ENCODE measurements around the gene TMEM167B.
A peak's percentile ranks its signal among the peaks of the same experiment; 100 is the strongest.

TMEM167B gene

DNA sequence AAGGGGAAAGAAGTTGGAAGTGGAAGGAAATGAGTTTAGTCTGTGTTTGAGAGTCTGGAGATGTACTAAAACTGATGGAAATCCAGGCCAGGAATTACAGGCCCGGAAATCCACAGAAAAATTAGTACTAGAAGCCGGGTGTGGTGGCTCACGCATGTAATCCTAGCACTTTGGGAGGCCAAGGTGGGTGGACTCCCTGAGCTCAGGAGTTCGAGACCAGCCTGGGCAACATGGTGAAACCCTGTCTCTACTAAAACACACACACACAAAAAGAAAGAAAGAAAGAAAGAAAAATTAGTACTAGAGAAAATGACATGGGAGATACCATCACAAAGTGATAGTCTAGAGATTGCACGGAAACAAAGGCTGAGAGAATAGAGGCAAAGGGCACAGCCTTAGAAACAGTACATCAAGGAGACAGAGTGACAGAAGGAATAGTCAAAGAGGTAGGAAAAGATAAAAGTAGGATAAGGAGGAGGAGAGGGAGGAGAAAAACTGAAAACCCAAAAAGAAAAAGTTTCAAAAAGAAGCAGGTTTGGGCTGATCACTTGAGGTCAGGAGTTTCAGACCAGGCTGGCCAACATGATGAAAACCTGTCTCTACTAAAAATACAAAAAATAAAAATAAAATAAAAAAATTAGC, 10.0 kb upstream of the TMEM167B start:
- DNase-seq: no peak

DNA sequence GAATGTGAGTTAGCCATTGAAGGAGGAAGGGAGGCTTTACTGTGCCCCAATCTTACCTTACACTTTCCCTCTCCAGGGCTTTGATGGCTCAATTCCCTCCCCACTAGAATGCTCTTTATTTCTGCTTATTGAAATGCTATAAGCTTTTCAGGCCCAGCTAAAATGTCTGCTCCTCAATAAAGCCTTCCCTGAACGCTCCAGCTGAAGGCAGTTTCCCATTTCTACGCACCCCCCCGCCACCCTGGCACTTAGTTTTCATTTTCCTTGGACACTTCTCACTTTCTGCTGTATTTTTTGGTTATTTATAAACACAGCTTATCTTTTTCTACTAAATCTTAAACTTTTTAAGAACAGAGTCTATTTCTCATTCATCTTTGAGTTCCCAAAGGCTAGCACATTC, 7.1 kb upstream of the TMEM167B start:
- DNase-seq: peak in 1 of 56 donors; percentile 5

DNA sequence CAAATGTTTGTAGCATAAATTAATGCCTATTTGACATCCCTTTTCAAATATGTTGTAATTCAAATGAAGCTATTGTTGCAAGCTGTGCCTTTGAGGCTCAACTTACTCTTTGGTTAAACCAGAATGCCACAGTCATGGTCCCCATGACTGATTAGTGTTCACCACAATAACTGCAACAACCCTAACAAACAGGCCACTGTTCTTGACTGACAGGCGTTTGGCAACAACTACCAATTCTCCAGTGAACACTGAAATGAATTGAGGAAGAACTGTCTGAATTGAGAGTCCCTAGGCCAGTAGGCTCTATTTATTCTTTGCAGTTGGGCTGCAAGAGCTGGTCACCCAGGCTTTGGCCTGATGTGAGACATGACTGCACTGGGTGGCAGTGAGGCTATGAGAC, 6.6 kb upstream of the TMEM167B start:
- peak in 50 of 56 donors; percentile 10 to 87 (median 64) for DNase-seq

- DNase-seq: no peak
Measured at GRCh38 chr1:109084563-109085517, 5.7 kb upstream of the TMEM167B start.

DNA sequence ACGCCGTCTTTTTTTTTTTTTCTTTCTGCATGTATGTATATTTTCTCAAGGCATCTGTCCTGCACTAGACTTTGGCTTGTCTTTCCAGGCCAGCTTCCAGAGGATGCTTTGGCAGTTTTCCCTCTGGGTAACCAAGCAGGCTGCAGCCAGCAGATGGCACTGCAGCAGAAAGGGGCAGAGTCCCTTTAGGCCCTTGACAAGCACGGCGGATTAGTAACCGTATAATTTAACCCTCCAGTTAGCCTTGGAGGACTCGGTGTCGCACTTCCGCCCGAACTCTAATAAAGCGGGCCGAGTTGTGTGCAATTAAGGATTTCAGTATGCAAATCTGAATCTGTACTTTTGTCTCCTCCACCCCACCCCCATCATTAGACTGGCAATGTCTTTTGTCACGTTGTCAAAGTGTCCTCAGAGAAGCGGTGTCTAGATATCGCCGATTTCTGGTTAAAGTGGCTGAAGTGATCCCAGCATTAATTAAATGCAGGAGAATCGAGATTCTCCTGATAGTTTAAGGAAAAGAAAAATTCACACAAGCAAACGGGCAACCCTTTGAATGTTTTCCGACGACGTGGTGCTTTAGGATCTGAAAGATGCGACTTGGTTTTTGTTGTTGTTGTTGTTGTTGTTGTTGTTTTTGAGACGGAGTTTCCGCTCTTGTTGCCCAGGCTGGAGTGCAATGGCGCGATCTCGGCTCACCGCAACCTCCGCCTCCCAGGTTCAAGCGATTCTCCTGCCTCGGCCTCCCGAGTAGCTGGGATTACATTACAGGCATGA, 1.1 kb upstream of the TMEM167B start:
- peak in 53 of 56 donors; percentile 36 to 91 (median 77) for DNase-seq

GRCh38 chr1:109091078-109091838, 694 bp downstream of the TMEM167B start:
- peak in 3 of 56 donors; percentile 36 to 42 (median 41) for DNase-seq

DNA sequence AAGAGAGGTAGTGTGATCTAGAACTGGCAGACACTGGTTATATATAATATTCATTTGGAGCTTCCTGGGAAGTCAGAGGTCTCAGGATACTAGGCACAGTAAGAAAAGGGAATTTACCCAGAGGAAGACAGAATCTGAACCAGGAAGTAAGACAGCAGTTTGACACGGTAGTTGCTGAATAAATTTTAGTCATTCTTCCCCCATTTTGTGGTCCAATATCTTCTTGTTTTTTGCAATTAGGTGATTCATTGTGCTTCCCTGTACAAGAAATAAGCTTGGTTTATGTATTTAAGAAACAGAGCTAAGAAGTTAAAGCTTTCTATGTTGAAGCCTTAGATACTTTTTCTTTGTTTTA, 1.3 kb downstream of the TMEM167B start:
- DNase-seq: no peak

- DNase-seq: no peak
Measured at GRCh38 chr1:109094377-109094803, 3.8 kb downstream of the TMEM167B start.

DNA sequence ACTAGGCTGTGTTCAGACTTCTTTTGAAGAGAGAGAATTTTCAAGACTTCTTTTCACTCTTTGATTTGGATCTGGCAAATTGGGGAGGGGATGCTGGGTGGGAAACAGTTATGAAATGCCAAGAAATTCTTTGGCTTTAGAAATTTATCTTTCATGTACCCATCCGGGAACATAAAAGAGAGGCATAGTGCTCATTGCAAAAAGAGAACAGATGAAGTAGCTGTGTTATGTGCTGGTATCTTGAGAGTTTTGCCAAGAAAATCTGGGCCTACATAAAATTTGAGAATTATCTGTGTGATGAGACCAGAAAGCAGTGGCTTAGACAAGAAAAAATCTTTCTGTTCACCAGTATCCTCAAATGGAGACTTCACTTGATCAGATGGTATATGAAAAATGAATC, 4.3 kb downstream of the TMEM167B start:
- no peak for DNase-seq

- no peak for DNase-seq
Measured at GRCh38 chr1:109095631-109096030, 5.1 kb downstream of the TMEM167B start.

- no peak for DNase-seq
Measured at GRCh38 chr1:109096120-109096519, 5.6 kb downstream of the TMEM167B start.

GRCh38 chr1:109099938-109100773, 9.6 kb downstream of the TMEM167B start:
- DNase-seq: peak; percentile 59 to 97 (median 92)

DNA sequence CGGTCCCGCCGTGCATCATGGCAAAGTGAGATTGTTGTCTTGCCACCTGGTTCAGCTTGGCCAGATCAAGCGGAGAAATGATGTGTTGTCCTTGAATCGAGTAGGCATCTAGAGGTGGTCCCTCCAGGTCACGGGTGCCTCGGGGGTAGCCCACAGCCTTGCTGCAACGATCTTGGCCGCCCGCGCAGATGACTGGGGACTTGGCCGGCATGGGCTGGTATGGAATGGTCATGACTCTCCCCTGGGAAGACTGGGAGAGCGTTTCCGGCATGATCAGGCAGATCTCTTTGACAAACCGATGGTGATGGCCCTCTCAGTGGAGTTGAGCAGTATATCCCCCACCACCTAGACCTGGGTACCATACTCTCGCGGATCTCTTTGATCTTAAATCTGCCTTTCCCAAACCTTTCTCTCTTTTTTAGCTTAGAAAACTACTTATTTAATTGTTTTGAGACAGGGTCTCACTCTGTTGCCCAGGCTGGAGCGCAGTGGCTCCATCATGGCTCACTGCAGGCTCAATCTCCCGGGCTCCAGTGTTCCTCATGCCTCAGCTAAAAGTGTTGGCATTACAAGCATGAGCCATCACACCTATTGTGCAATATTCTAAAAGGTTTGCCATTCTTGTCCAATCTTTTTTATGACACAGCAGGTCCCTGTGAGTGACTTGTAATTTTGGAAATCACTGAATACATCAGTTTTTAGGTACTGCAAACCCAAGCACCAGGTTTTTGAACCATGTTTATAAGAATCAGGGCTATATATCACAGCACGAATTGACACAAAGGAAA, 14.0 kb downstream of the TMEM167B start:
- DNase-seq: no peak

GRCh38 chr1:109105881-109106280, 15.3 kb downstream of the TMEM167B start:
- DNase-seq: no peak

DNA sequence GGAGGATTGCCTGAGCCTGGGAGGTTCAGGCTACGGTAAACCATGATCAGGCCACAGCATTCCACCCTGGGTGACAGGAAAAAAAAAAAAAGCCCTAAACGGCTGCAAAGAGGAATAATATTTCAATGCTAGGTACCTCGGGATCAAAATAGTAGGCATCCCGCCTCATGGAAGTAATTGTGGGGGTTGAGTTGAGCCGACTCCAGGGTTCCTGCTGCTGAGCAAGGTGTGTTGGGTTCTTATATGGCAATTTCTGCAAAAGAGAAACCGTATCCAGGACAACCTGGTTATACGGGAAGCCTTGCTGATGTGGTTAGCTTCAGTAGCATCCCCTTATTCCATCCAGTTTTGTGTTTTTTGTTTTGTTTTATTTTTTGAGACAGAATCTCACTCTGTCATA, 17.2 kb downstream of the TMEM167B start:
- DNase-seq: peak in 4 of 56 donors; percentile 6 to 29 (median 18)

- DNase-seq: no peak
Measured at GRCh38 chr1:109109906-109110305, 19.3 kb downstream of the TMEM167B start.

DNA sequence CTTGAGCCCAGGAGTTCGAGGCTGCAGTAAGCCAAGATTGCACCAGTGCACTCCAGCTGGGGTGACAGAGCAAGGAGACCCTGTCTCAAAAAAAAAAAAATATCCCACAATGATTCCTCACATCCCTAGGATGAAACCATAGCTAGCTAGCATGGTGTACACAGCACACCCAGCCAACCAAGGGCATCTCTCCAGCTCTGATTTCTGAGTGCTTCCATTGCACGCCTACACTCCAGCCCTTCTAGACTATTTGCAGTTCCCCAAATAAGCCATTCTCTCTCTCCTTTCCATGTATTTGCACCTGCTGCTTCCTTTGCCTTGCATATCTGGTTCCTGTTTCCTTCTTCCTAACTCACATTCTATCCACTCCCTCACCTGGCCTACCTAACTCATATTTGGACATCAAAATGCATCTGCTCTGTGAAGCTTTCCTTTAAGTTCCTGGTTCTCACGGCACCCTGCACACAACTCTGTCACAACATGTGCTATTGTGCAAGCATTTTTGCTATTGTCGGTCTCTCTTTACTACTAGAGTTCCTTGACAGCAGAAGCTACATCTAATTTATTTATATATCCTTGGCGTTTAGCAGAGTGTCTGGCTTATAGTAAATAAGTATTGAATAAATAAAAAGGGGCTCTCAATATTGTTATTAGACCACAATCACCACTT, 21.0 kb downstream of the TMEM167B start:
- DNase-seq: no peak

DNA sequence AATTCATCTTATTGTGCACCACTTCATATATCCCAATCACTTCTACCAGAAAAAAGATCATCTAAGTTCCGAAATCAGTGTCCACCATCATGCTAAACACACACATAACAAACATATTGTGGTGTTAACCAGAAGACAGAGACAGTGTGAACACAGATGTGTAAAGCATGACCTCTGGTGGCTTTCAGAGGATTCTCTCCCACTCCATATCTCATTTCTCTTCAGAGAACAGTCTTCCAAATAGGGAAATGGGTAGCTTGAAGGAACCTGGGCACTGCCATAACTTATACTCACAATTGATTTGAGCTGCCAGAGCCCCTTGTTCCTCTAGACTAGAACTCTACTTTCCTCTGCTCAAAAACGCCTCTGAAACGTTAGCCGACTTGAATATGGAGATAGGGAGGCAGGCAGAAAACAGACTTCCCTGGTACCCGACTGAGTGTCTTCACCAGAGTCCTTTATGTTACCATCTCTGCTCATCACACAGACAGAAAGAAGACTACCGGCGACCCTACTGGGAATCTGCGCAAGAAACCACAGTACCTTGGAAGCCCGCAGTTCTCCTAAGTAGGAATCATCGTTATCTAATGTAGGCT, 21.6 kb downstream of the TMEM167B start:
- DNase-seq: peak in 9 of 56 donors; percentile 12 to 57 (median 24)
